Measurements from ENCODE around the gene INO80E. TPM values are rescaled to one million over a fixed set of nuclear protein-coding genes. Genes with fewer than 3 reads are reported as not detected.

INO80E gene, protein sequence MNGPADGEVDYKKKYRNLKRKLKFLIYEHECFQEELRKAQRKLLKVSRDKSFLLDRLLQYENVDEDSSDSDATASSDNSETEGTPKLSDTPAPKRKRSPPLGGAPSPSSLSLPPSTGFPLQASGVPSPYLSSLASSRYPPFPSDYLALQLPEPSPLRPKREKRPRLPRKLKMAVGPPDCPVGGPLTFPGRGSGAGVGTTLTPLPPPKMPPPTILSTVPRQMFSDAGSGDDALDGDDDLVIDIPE
- total RNA-seq = 30.0 and 58.5 TPM in 2 replicates

DNA sequence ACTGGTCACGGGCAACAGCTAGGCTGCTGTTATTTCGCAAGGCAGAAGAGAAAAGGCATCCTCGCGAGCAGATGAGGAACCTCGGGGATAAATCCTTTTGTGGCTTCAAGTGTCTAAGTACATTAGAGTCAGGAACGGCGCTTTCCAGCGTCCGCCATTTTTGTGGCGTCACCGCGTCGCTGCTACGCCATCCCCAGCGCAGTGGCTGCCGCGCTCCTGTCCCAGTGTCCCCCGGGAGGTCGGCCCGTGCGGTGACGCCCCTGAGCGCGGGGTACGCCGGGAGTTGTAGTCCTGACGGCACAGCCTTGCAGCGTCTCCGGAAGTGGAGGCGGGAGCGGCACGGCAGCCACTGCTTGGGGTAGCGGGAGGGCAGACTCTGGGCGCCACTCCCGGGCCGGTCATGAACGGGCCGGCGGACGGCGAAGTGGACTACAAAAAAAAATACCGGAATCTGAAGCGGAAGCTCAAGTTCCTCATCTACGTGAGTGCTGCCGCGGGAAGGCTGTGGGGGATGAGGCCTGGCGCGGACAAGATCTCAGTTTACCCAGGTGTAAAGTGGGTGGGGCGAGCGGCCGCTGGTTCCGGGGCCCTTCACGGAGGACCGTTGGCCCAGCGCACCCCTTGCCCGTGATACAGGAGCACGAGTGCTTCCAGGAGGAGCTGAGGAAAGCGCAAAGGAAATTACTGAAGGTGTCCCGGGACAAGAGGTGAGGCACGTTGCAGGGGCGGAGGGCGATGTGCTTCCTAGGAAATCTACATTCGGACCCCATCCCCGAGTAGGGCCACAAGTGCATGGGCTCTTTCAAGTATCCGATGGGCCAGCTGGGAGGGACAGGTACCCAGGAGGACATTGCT is at the start of gene INO80E:
Gene INO80E (plus strand): TSS at position 331 of the 855 bp plus-strand sequence. CDS start 70 bp downstream, at position 401.

DNA sequence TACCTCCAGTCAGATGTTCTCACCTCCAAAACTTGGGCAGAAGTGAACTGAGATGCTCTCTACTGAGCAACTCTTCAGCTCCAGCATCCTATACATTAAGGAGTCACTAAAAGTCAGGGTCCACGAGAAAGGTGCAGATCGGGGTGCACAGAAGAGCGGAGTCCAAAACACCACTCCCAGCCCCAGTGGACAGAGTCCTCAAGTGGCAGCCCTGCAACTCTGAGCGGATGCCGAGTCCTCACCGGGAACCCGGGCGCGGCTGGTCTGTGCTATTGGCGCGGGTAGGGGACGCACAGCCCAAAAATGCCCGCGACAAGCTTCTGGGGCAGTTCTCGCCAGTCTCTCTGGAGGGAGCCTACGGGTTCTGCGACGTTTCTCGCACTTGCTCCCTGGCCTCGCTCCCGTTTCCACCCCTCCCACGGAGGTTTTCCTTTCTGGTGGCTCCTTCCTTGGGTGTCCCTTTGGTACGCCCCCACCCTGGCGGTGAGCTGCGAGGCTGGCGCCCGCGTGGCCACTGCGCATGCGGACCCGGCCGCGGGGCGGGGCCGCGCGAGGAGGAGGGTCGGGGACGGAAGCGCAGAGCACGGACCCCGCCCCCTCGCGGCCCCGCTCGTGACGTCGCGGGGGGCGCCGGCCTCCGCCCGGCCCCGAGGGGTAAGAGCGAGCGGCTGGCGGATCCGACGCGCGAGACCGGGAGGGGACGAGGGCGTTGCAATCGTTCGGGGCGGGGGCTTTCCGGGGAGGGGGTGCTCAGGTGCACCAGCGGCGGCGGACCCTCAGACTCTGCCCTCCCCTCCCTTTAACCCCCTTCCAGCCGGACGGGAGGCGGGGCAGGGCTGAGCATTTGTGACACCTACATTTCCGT is 34.3 kb upstream of the INO80E start, which contains the start of gene TMEM219:
Gene TMEM219 (plus strand): TSS at position 601 of the 865 bp plus-strand sequence. CDS start 1,065 bp downstream, outside the sequence.

GRCh38 chr16:29973384-29974246 is 22.4 kb upstream of the INO80E start, which contains the start of gene TAOK2:
Gene TAOK2, plus strand, starts transcription at chr16:29973868. Its CDS starts 3,905 bp downstream, at chr16:29977773.

GRCh38 chr16:29995324-29995910 is 624 bp upstream of the INO80E start, which contains the start of gene HIRIP3:
Gene HIRIP3, minus strand, starts transcription at chr16:29995617. Its CDS starts 12 bp downstream, at chr16:29995605.

GRCh38 chr16:30010844-30011713 is 15.0 kb downstream of the INO80E start, which contains the start of gene DOC2A:
Gene DOC2A, minus strand, starts transcription at chr16:30011027. Its CDS starts 805 bp downstream, at chr16:30010222.

GRCh38 chr16:30022887-30023286 is 26.8 kb downstream of the INO80E start, which contains the start of gene C16orf92:
Gene C16orf92, plus strand, starts transcription at chr16:30023198. Its CDS starts 143 bp downstream, at chr16:30023341.

DNA sequence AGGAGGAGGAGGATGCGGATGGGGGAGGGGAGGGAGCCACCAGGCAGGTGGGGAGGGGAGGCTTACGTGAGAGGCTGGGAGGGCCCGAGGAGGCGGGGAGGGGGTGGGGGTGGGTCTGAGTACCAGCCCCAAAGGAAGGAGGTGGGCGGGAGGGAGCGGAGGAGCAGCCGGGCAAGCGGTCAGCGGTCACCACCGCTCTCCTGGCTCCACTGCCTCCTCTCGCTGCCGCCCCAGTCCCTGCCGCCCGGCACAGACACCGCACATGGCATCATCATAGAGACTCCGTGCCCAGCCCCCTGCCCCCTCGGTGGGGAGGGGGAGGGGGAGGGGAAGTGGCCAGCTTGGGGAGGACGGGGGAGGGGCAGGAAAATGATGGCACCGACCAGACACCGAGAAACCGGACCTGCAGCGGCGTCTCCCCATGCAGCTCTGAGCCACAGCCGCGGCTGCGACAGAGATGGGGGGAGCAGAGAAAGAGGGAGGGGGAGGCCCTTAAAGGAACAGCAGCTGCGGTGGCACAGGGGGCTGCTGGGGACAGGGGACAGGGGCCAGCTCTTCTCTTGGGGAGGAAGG is 34.9 kb downstream of the INO80E start, which contains the start of gene TLCD3B:
Gene TLCD3B (minus strand): TSS at position 431 of the 573 bp plus-strand sequence. CDS start 744 bp downstream, outside the sequence.

Other genes with a start within 250 kb of the INO80E start
- not detected in 2 replicates for gene ZG16, start 218.0 kb upstream of the INO80E start, total RNA-seq
- gene KIF22, start 205.5 kb upstream of the INO80E start, total RNA-seq = 13.0 and 13.5 TPM in 2 replicates
- 95.2 and 108 TPM in 2 replicates for gene MAZ, start 189.7 kb upstream of the INO80E start, total RNA-seq
- gene PRRT2, start 184.0 kb upstream of the INO80E start, total RNA-seq = 0.78 and 1.2 TPM in 2 replicates
- 25.6 and 29.2 TPM in 2 replicates for gene PAGR1, start 180.1 kb upstream of the INO80E start, total RNA-seq
- gene MVP, start 175.8 kb upstream of the INO80E start, total RNA-seq = 224 and 249 TPM in 2 replicates
- gene CDIPT, start 133.0 kb upstream of the INO80E start, total RNA-seq = 102 and 110 TPM in 2 replicates
- 43.9 and 57.2 TPM in 2 replicates for gene SEZ6L2, start 96.7 kb upstream of the INO80E start, total RNA-seq
- 7.2 and 11.4 TPM in 2 replicates for gene ASPHD1, start 95.8 kb upstream of the INO80E start, total RNA-seq
- gene KCTD13, start 70.0 kb upstream of the INO80E start, total RNA-seq = 5.7 and 9.7 TPM in 2 replicates
- 104 and 105 TPM in 2 replicates for gene TMEM219, start 34.2 kb upstream of the INO80E start, total RNA-seq
- 32.1 and 33.8 TPM in 2 replicates for gene TAOK2, start 22.4 kb upstream of the INO80E start, total RNA-seq
- 6.9 and 9.7 TPM in 2 replicates for gene HIRIP3, start 624 bp upstream of the INO80E start, total RNA-seq
- gene DOC2A, start 14.8 kb downstream of the INO80E start, total RNA-seq = not detected in 2 replicates
- gene C16orf92, start 27.0 kb downstream of the INO80E start, total RNA-seq = not detected in 2 replicates
- gene TLCD3B, start 35.0 kb downstream of the INO80E start, total RNA-seq = not detected in 2 replicates
- gene ALDOA, start 69.5 kb downstream of the INO80E start, total RNA-seq = 1,739 and 1,751 TPM in 2 replicates
- gene PPP4C, start 79.8 kb downstream of the INO80E start, total RNA-seq = 50.5 and 56.4 TPM in 2 replicates
- 0.37 TPM in 1 of 2 replicates, not detected in the other for gene TBX6, start 95.7 kb downstream of the INO80E start, total RNA-seq
- 60.6 and 79.3 TPM in 2 replicates for gene YPEL3, start 100.0 kb downstream of the INO80E start, total RNA-seq
- gene GDPD3, start 117.3 kb downstream of the INO80E start, total RNA-seq = 0.64 and 1.00 TPM in 2 replicates
- gene MAPK3, start 127.0 kb downstream of the INO80E start, total RNA-seq = 47.0 and 60.8 TPM in 2 replicates
- 0.15 and 1.3 TPM in 2 replicates for gene CORO1A, start 187.4 kb downstream of the INO80E start, total RNA-seq
- gene BOLA2B, start 197.4 kb downstream of the INO80E start, total RNA-seq = 53.6 and 86.3 TPM in 2 replicates
- 21.6 and 25.5 TPM in 2 replicates for gene SLX1A, start 197.6 kb downstream of the INO80E start, total RNA-seq
- gene SULT1A3, start 203.0 kb downstream of the INO80E start, total RNA-seq = 2.9 and 14.1 TPM in 2 replicates

Data from cardiac ventricle fibroblast (primary cell).